ENCODE results near the gene ERGIC1.
A peak's percentile ranks its signal among the peaks of the same experiment; 100 is the strongest.

GRCh38 chr5:172852490-172853354 lies 18.7 kb downstream of the ERGIC1 start:
- TF ChIP-seq, protein P1, sequence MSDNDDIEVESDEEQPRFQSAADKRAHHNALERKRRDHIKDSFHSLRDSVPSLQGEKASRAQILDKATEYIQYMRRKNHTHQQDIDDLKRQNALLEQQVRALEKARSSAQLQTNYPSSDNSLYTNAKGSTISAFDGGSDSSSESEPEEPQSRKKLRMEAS (IDR thresholded peaks at IDR 0.05) = no peak
- TF ChIP-seq FOXA1 (IDR thresholded peaks at IDR 0.05) (no peak), FOXA1 (CRISPR knock-in tag; IDR thresholded peaks at IDR 0.05) (peak; percentile 53; the same call in 1 of the 2 replicates), TCF7L2 (IDR thresholded peaks at IDR 0.05; ENCODE audit: low read depth, low read length) (no peak), PCBP1 (IDR thresholded peaks at IDR 0.05; ENCODE audit: borderline replicate concordance, low read depth, low read length) (no peak), EZH2 (conservative IDR thresholded peaks at IDR 0.05; ENCODE audit: low read depth, low read length) (no peak)
- TF ChIP-seq, protein P2, sequence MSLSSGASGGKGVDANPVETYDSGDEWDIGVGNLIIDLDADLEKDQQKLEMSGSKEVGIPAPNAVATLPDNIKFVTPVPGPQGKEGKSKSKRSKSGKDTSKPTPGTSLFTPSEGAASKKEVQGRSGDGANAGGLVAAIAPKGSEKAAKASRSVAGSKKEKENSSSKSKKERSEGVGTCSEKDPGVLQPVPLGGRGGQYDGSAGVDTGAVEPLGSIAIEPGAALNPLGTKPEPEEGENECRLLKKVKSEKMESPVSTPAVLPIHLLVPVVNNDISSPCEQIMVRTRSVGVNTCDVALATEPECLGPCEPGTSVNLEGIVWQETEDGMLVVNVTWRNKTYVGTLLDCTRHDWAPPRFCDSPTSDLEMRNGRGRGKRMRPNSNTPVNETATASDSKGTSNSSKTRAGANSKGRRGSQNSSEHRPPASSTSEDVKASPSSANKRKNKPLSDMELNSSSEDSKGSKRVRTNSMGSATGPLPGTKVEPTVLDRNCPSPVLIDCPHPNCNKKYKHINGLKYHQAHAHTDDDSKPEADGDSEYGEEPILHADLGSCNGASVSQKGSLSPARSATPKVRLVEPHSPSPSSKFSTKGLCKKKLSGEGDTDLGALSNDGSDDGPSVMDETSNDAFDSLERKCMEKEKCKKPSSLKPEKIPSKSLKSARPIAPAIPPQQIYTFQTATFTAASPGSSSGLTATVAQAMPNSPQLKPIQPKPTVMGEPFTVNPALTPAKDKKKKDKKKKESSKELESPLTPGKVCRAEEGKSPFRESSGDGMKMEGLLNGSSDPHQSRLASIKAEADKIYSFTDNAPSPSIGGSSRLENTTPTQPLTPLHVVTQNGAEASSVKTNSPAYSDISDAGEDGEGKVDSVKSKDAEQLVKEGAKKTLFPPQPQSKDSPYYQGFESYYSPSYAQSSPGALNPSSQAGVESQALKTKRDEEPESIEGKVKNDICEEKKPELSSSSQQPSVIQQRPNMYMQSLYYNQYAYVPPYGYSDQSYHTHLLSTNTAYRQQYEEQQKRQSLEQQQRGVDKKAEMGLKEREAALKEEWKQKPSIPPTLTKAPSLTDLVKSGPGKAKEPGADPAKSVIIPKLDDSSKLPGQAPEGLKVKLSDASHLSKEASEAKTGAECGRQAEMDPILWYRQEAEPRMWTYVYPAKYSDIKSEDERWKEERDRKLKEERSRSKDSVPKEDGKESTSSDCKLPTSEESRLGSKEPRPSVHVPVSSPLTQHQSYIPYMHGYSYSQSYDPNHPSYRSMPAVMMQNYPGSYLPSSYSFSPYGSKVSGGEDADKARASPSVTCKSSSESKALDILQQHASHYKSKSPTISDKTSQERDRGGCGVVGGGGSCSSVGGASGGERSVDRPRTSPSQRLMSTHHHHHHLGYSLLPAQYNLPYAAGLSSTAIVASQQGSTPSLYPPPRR (CRISPR knock-in tag; IDR thresholded peaks at IDR 0.05; ENCODE audit: borderline replicate concordance) = peak; percentile 91
